Measurements from ENCODE around the gene RNF225. TPM values are rescaled to one million over a fixed set of nuclear protein-coding genes. Genes with fewer than 3 reads are reported as not detected.
A peak's percentile ranks its signal among the peaks of the same experiment; 100 is the strongest.

Gene RNF225
- total and polyA plus RNA-seq, 2 experiments from 2014 or later = 3.1 TPM; not detected in 1

- TF ChIP-seq, protein P1, sequence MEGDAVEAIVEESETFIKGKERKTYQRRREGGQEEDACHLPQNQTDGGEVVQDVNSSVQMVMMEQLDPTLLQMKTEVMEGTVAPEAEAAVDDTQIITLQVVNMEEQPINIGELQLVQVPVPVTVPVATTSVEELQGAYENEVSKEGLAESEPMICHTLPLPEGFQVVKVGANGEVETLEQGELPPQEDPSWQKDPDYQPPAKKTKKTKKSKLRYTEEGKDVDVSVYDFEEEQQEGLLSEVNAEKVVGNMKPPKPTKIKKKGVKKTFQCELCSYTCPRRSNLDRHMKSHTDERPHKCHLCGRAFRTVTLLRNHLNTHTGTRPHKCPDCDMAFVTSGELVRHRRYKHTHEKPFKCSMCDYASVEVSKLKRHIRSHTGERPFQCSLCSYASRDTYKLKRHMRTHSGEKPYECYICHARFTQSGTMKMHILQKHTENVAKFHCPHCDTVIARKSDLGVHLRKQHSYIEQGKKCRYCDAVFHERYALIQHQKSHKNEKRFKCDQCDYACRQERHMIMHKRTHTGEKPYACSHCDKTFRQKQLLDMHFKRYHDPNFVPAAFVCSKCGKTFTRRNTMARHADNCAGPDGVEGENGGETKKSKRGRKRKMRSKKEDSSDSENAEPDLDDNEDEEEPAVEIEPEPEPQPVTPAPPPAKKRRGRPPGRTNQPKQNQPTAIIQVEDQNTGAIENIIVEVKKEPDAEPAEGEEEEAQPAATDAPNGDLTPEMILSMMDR (IDR thresholded peaks at IDR 0.05; ENCODE audit: low read depth, low read length) = no peak
- no peak overlapping the region for H3K4me3 ChIP-seq
- H3K27me3 ChIP-seq = peaks cover 14% of the 10 kb centered on the region
- no peak overlapping the region for H3K27ac ChIP-seq
- H3K36me3 ChIP-seq = peaks cover 31% of the 10 kb centered on the region
- H3K4me1 ChIP-seq (ENCODE audit: low read depth) = no peaks in the 10 kb centered on the region
- H3K9me3 ChIP-seq (ENCODE audit: low read depth) = no peaks in the 10 kb centered on the region
- DNase-seq (ENCODE audit: low read depth in 1 of 2, low spot score in 1 of 2) = no peak
Measured at GRCh38 chr19:58393725-58394033, 1.8 kb upstream of the RNF225 start.

GRCh38 chr19:58394821-58395219, 636 bp upstream of the RNF225 start:
- TF ChIP-seq, protein P1 (IDR thresholded peaks at IDR 0.05; ENCODE audit: low read depth, low read length) = no peak
- Histone ChIP-seq H3K27me3 (peaks cover 14% of the 10 kb centered on the region), H3K9me3 (ENCODE audit: low read depth) (no peaks in the 10 kb centered on the region), H3K36me3 (peaks cover 31% of the 10 kb centered on the region), H3K4me3 (no peak overlapping the region), H3K27ac (no peak overlapping the region), H3K4me1 (ENCODE audit: low read depth) (no peaks in the 10 kb centered on the region)
- DNase-seq (ENCODE audit: low read depth in 1 of 2, low spot score in 1 of 2) = no peak

DNA sequence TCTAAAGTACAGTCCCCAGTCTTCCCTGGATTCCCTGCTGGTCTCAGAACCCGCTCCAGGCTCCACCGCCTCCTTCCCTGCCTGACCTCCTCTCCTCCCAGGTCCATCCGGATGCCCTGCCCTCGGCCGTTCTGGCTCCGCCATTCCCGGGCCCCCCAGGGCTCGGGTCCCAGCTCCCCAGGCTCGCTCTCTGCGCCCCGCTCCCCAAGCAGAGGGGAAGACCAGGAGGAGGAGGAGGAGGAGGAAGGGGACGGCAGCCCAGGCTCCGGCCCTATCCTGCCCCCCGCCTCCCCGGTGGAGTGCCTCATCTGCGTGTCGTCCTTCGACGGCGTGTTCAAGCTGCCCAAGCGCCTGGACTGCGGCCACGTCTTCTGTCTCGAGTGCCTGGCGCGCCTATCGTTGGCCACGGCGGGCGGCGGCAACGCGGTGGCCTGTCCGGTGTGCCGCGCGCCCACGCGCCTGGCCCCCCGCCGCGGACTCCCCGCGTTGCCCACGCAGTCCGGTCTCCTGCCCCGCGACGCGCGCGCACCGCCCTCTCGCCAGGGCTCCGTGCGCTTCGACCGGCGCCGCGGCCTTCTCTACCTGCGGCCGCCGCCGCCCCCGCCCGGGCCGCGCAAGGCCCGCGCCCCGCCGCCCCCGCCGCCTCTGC, 647 bp downstream of the RNF225 start:
- Histone ChIP-seq H3K4me1 (ENCODE audit: low read depth) (peaks cover 6% of the 10 kb centered on the region), H3K9me3 (ENCODE audit: low read depth) (no peaks in the 10 kb centered on the region), H3K36me3 (peaks cover 24% of the 10 kb centered on the region), H3K27ac (no peak overlapping the region), H3K4me3 (peak overlapping the region; percentile 12), H3K27me3 (peaks cover 14% of the 10 kb centered on the region)
- TF ChIP-seq, protein P1 (IDR thresholded peaks at IDR 0.05; ENCODE audit: low read depth, low read length) = no peak
- DNase-seq (ENCODE audit: low read depth in 1 of 2, low spot score in 1 of 2) = peak in 1 of 2 donors; percentile 35

GRCh38 chr19:58396691-58397532, 1.5 kb downstream of the RNF225 start:
- TF ChIP-seq, protein P1 (IDR thresholded peaks at IDR 0.05; ENCODE audit: low read depth, low read length) = no peak
- H3K27me3 ChIP-seq = peaks cover 14% of the 10 kb centered on the region
- no peak for DNase-seq (ENCODE audit: low read depth in 1 of 2, low spot score in 1 of 2)
- no peaks in the 10 kb centered on the region for H3K9me3 ChIP-seq (ENCODE audit: low read depth)
- H3K27ac ChIP-seq = no peak overlapping the region
- H3K4me1 ChIP-seq (ENCODE audit: low read depth) = peaks cover 6% of the 10 kb centered on the region
- no peak overlapping the region for H3K4me3 ChIP-seq
- H3K36me3 ChIP-seq = peaks cover 19% of the 10 kb centered on the region

DNA sequence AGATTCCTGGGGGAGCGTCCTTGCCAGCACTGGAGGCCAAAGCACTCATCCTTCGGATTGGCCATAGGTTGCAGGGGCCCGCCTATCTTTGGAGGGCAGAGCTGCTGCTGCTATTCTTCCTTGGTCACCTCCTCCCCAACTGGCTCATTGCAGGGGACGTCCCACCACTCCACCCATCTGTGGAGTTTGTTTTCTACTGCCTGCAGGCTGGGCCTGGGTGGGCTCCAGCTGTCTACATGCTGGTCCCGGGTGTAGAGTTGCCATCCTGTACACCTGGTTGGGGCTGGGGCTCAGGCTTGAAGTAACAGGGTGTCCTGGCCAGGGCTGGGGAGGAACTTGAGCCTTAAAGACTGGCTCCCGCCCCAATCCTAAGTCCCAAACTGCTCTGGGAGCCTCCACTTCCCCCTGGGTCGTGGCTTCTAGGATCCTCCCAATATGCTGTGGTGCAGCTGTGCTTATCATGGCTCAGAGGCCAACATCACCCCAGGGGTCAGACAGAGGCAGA, 2.1 kb downstream of the RNF225 start:
- H3K36me3 ChIP-seq = peaks cover 19% of the 10 kb centered on the region
- peaks cover 6% of the 10 kb centered on the region for H3K4me1 ChIP-seq (ENCODE audit: low read depth)
- no peak overlapping the region for H3K4me3 ChIP-seq
- DNase-seq (ENCODE audit: low read depth in 1 of 2, low spot score in 1 of 2) = no peak
- TF ChIP-seq, protein P1 (IDR thresholded peaks at IDR 0.05; ENCODE audit: low read depth, low read length) = no peak
- H3K27me3 ChIP-seq = peaks cover 14% of the 10 kb centered on the region
- H3K27ac ChIP-seq = no peak overlapping the region
- no peaks in the 10 kb centered on the region for H3K9me3 ChIP-seq (ENCODE audit: low read depth)

Measured in cardiac muscle cell (in vitro differentiated cells and primary cell).